Left kidney (tissue), 2 donors: Measurements from ENCODE around the gene CCDC8. TPM values are rescaled to one million over a fixed set of nuclear protein-coding genes. Genes with fewer than 3 reads are reported as not detected.
"Not testable (repeated sequence)": the region's sequence is repeated elsewhere in the genome, so short reads cannot be mapped to it uniquely, and the experiment has no call there.

Experiments
- DNase-seq: peaks from one replicate; pipeline ENCODE4 v3.0.0-alpha.2; 2013
- polyA plus RNA-seq: library from polyadenylated mRNA; unstranded; fragments of 120-200 nt; gene quantifications from one replicate; pipeline ENCODE4 v1.2.1, GENCODE V29; 2013; ENCODE audit not compliant: insufficient read length

The CCDC8 gene
- polyA plus RNA-seq, 1 donor: 45.2 TPM

- no peak for DNase-seq
Observed at GRCh38 chr19:46383846-46384245, 29.5 kb downstream of the CCDC8 start.

- no peak for DNase-seq
Observed at GRCh38 chr19:46383171-46383815, 30.1 kb downstream of the CCDC8 start.

- no peak for DNase-seq
Observed at GRCh38 chr19:46381756-46382345, 31.5 kb downstream of the CCDC8 start.

- DNase-seq: no peak
Observed at GRCh38 chr19:46381346-46381745, 32.0 kb downstream of the CCDC8 start.

GRCh38 chr19:46380690-46381089, 32.7 kb downstream of the CCDC8 start:
- no peak for DNase-seq

GRCh38 chr19:46378268-46378667, 35.1 kb downstream of the CCDC8 start:
- no peak for DNase-seq

GRCh38 chr19:46376241-46377153, 36.9 kb downstream of the CCDC8 start:
- DNase-seq: no peak

- not testable (repeated sequence) for DNase-seq
Observed at GRCh38 chr19:46375476-46376067, 37.8 kb downstream of the CCDC8 start.

GRCh38 chr19:46374536-46375475, 38.6 kb downstream of the CCDC8 start:
- DNase-seq: no peak

GRCh38 chr19:46373491-46374359, 39.6 kb downstream of the CCDC8 start:
- DNase-seq: no peak

- no peak for DNase-seq
Observed at GRCh38 chr19:46372901-46373490, 40.4 kb downstream of the CCDC8 start.

- no peak for DNase-seq
Observed at GRCh38 chr19:46371371-46371901, 41.9 kb downstream of the CCDC8 start.

- DNase-seq: no peak
Observed at GRCh38 chr19:46369817-46370216, 43.5 kb downstream of the CCDC8 start.

- no peak for DNase-seq
Observed at GRCh38 chr19:46368116-46368515, 45.2 kb downstream of the CCDC8 start.

GRCh38 chr19:46367426-46367825, 45.9 kb downstream of the CCDC8 start:
- peak; percentile 40 for DNase-seq

- DNase-seq: no peak
Observed at GRCh38 chr19:46366620-46367292, 46.6 kb downstream of the CCDC8 start.

- DNase-seq: no peak
Observed at GRCh38 chr19:46365561-46365960, 47.8 kb downstream of the CCDC8 start.

GRCh38 chr19:46364359-46364758, 49.0 kb downstream of the CCDC8 start:
- no peak for DNase-seq

- DNase-seq: no peak
Observed at GRCh38 chr19:46361915-46362314, 51.4 kb downstream of the CCDC8 start.
